K562 (cell line): ENCODE measurements around the gene CIAO3. TPM values are rescaled to one million over a fixed set of nuclear protein-coding genes. Genes with fewer than 3 reads are reported as not detected.

ENCODE experiments used
- ELF1 ChIP-seq: fragments of 200-800 bp; sonication (Bioruptor generic); IDR thresholded peaks from 2 replicates; pipeline ENCODE4 v1.6.1; 2016; ENCODE audit warnings: missing genetic modification characterization, missing compliant biosample characterization
- ESRRB ChIP-seq: fragments of 250-450 bp; sonication (Bioruptor Pico); IDR thresholded peaks from 2 replicates; pipeline ENCODE4 v1.5.0; 2020; ENCODE audit warnings: mild to moderate bottlenecking, moderate library complexity, borderline replicate concordance
- KDM5B ChIP-seq: fragments of 200-600 bp; sonication (generic); IDR thresholded peaks from 2 replicates; pipeline ENCODE4 v1.6.1; 2012; ENCODE audit warnings: low read depth, mild to moderate bottlenecking, moderate library complexity, low read length, control low read depth, inconsistent platforms; ENCODE audit not compliant: insufficient replicate concordance
- RBFOX2 ChIP-seq: fragments of 200-400 bp; formaldehyde crosslinking; IDR thresholded peaks from 2 replicates; pipeline ENCODE4 v1.6.1; 2017; ENCODE audit warnings: low read depth, mild to moderate bottlenecking, low read length, moderate library complexity
- SUPT5H ChIP-seq: fragments of 450-650 bp; IDR thresholded peaks from 2 replicates; pipeline ENCODE4 v1.6.1; 2016
- TEAD1 ChIP-seq, 2 experiments: fragments of 450-650 bp in 1 of 2; sonication (generic) in 1 of 2; formaldehyde crosslinking; IDR thresholded peaks; 2 replicates each; pipeline versions ENCODE4 v1.4.0 to v1.8.0; 2020 to 2022; ENCODE audit warnings: mild to moderate bottlenecking in 2 of 2, missing genetic modification reagents in 1 of 2
- ZBTB7A ChIP-seq: IDR thresholded peaks from 2 replicates; pipeline ENCODE4 v1.6.1; 2011; ENCODE audit warnings: low read depth, mild to moderate bottlenecking, low read length, moderate library complexity, borderline replicate concordance; ENCODE audit not compliant: control insufficient read depth
- ZNF282 ChIP-seq: sonication (generic); formaldehyde crosslinking; IDR thresholded peaks from 2 replicates; pipeline ENCODE4 v1.8.1; 2023; ENCODE audit warnings: missing genetic modification reagents
- ZNF717 ChIP-seq: fragments of 250-450 bp; sonication (Bioruptor Pico); IDR thresholded peaks from 2 replicates; pipeline ENCODE4 v1.5.0; 2021
- polyA plus RNA-seq, 8 experiments: library from polyadenylated mRNA; depleted of rRNA in 4 of 8; stranded (reverse) in 5 of 8; unstranded in 3 of 8; fragments of >200 nt; fragmentation: Nextera tagmentation in 2 of 8; fragmentation: Illumina TruSeq in 1 of 8; extraction: Ambion mirVana in 2 of 8; extraction: Trizol in 1 of 8; gene quantifications; 2 replicates each; pipeline versions ENCODE4 v1.2.1 to v1.2.3, GENCODE V29; 2011 to 2014; ENCODE audit warnings: inconsistent platforms in 1 of 8, missing spikeins in 1 of 8
- total RNA-seq, 7 experiments: library from RNA; depleted of rRNA in 6 of 7; stranded (reverse); fragments of >200 nt in 6 of 7; fragmentation: Illumina TruSeq in 2 of 7; extraction: Trizol in 2 of 7; gene quantifications; 2 replicates each; pipeline versions ENCODE4 v1.2.1 to v1.2.3, GENCODE V29; 2011 to 2021; ENCODE audit warnings: low replicate concordance in 1 of 7
- TF ChIP-seq, protein P1 (sequence below), 2 experiments: fragments of 450-650 bp; IDR thresholded peaks; 2 replicates each; pipeline ENCODE4 v1.6.1; 2016; ENCODE audit warnings: mild to moderate bottlenecking in 2 of 2, borderline replicate concordance in 1 of 2, low read depth in 1 of 2, moderate library complexity in 1 of 2
- TF ChIP-seq, protein P2 (sequence below): IDR thresholded peaks from 2 replicates; pipeline ENCODE4 v1.6.1; 2011; ENCODE audit warnings: borderline replicate concordance, low read depth, mild to moderate bottlenecking, moderate library complexity, low read length; ENCODE audit not compliant: insufficient read depth, poor library complexity, severe bottlenecking

The CIAO3 gene
- total and polyA plus RNA-seq, 9 of the 15 experiments (the other 6 are each of a cell fraction or from before 2014, with no cell fraction given): 2.2 to 35.6 (median 18.7) TPM

DNA sequence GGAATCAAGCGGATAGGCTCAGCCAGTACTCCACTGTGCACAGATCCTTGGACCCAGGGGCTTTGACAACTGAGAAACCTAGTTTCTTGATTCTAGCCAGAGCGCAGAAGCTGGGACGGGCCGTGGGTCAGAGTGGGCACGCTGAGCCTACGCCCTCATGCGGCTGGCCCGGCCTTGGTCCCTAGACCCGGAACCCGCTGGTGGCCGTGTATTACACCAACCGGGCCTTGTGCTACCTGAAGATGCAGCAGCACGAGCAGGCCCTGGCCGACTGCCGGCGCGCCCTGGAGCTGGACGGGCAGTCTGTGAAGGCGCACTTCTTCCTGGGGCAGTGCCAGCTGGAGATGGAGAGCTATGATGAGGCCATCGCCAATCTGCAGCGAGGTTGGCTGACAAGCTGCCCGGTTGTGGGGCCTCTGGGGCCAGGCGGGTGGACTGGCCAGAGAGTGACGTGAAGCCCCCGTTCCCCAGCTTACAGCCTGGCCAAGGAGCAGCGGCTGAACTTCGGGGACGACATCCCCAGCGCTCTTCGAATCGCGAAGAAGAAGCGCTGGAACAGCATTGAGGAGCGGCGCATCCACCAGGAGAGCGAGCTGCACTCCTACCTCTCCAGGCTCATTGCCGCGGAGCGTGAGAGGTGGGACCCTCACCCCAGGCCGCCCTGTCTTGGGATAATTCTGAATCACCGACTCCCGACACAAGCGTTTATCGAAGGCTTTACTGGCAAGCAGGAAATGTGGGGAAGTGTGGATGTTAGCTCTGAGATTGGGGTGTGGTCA is 59.6 kb downstream of the CIAO3 start (continued):
- TF ChIP-seq, protein P1, sequence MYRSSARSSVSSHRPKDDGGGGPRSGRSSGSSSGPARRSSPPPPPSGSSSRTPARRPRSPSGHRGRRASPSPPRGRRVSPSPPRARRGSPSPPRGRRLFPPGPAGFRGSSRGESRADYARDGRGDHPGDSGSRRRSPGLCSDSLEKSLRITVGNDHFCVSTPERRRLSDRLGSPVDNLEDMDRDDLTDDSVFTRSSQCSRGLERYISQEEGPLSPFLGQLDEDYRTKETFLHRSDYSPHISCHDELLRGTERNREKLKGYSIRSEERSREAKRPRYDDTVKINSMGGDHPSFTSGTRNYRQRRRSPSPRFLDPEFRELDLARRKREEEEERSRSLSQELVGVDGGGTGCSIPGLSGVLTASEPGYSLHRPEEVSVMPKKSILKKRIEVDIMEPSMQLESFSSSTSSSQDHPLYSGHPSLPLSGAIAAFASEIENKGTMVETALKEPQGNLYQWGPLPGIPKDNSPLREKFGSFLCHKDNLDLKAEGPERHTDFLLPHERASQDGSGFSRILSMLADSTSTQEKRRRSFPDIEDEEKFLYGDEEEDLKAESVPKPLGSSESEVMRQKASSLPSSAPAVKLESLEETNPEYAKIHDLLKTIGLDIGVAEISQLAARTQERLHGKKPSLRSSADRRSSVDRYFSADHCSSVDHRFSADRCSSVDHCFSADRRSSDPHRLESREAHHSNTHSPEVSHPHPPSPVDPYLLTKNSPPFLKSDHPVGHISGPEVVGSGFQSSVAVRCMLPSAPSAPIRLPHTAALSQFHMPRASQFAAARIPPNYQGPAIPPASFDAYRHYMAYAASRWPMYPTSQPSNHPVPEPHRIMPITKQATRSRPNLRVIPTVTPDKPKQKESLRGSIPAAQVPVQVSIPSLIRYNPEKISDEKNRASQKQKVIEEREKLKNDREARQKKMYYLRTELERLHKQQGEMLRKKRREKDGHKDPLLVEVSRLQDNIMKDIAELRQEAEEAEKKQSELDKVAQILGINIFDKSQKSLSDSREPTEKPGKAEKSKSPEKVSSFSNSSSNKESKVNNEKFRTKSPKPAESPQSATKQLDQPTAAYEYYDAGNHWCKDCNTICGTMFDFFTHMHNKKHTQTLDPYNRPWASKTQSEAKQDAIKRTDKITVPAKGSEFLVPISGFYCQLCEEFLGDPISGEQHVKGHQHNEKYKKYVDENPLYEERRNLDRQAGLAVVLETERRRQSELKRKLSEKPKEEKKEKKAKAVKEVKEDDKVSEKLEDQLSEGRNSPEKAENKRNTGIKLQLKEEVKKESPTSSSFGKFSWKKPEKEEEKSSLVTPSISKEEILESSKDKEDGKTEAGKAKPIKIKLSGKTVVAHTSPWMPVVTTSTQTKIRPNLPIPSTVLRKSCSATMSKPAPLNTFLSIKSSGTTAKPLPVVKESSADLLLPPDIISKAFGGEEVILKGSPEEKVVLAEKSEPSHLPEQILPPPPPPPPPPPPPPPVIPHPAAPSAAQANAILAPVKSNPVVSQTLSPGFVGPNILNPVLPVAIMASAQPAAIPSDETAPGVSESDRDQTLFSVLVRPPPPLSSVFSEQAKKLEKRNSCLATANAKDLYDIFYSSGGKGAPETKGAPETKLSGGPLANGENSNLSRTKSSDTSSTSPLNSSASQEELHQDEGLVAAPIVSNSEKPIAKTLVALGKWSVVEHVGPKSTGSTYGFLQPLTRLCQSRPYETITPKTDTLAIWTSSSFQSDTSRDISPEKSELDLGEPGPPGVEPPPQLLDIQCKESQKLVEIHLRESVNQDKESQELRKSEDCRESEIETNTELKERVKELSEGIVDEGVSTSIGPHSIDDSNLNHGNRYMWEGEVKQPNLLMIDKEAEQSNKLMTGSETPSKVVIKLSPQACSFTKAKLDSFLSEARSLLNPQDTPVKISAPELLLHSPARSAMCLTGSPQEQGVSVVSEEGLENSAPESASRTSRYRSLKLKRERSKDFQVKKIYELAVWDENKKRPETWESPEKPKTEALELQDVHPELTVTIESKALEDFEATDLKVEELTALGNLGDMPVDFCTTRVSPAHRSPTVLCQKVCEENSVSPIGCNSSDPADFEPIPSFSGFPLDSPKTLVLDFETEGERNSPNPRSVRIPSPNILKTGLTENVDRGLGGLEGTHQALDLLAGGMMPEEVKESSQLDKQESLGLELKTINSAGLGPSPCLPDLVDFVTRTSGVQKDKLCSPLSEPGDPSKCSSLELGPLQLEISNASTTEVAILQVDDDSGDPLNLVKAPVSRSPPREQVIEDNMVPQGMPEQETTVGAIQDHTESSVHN (IDR thresholded peaks at IDR 0.05; ENCODE audit: borderline replicate concordance in 1 of 2, low read depth in 1 of 2): no peak
- TF ChIP-seq KDM5B: peak; percentile 34
- 0 out of 2 replicates have a peak, but pooled peaks have one; percentile 16 for TF ChIP-seq SUPT5H
- TF ChIP-seq RBFOX2: peak; percentile 55
- TF ChIP-seq ELF1 (tag): 0 out of 2 replicates have a peak, but pooled peaks have one; percentile 11
- TF ChIP-seq, protein P2, sequence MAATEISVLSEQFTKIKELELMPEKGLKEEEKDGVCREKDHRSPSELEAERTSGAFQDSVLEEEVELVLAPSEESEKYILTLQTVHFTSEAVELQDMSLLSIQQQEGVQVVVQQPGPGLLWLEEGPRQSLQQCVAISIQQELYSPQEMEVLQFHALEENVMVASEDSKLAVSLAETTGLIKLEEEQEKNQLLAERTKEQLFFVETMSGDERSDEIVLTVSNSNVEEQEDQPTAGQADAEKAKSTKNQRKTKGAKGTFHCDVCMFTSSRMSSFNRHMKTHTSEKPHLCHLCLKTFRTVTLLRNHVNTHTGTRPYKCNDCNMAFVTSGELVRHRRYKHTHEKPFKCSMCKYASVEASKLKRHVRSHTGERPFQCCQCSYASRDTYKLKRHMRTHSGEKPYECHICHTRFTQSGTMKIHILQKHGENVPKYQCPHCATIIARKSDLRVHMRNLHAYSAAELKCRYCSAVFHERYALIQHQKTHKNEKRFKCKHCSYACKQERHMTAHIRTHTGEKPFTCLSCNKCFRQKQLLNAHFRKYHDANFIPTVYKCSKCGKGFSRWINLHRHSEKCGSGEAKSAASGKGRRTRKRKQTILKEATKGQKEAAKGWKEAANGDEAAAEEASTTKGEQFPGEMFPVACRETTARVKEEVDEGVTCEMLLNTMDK: peak; percentile 35
- 0 out of 2 replicates have a peak, but pooled peaks have one; percentile 62 for TF ChIP-seq ZNF282 (CRISPR knock-in tag)
- no peak for TF ChIP-seq ZNF717 (CRISPR knock-in tag)
- no peak for TF ChIP-seq ZBTB7A
- TF ChIP-seq ESRRB (CRISPR knock-in tag): no peak
- peak in 1 of 2 experiments; percentile 24; a peak in 1 of 4 replicates for TF ChIP-seq TEAD1 (CRISPR knock-in tag; IDR thresholded peaks at IDR 0.05)
